Measurements from ENCODE around the gene CACNA1D.

Gene CACNA1D

DNA sequence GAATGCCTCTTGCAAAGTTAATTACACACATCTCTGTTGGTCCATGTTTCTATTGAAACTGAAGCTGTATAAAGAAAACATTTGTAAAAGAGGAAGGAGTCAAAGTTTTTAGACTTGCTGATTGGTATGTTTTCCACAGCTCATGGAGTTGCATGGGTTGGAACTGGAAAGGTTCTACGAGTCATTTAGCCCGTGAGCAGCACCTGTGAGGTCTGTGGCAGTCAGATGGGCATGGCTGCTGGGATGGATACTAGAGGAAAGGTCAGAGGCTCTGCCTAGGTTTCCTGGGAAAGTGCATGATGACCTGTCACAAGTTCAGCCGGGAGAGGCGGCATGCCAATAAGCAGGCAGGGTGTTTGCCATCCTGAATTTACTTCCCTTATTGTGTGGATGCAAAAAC is 155.4 kb downstream of the CACNA1D start:
- Histone ChIP-seq H3K23ac (ENCODE audit: low read length in 2 of 2) (no peak overlapping the region), H3K9ac (ENCODE audit: low read length) (no peak overlapping the region)

DNA sequence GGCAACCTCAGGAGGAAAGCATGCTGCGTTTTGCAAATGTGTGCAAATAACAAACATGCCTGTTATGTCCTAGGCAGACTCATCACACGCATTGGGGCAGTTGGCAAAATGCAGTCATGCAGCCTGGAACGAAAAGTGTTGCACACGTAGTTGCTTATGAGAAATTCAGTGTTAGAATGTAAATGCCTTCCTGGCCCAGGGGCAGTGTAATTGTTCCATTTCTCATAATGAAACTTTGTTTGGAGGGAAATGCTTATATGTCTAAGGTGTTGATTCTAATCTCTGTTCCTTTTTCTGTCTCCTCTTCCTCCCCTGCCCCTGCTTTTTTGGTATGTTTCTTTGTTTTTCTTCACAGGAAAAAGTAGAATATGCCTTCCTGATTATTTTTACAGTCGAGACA is 156.0 kb downstream of the CACNA1D start:
- no peak for DNase-seq
- peaks cover 10% of the 10 kb centered on the region for H3K9me3 ChIP-seq (ENCODE audit: control insufficient read depth, low read length)
- no peak overlapping the region for H3K4ac ChIP-seq (ENCODE audit: low read depth in 1 of 2, low read length in 2 of 2)
- no peak overlapping the region for H3K18ac ChIP-seq (ENCODE audit: low read depth in 1 of 2, low read length in 2 of 2)
- no peak overlapping the region for H4K8ac ChIP-seq (ENCODE audit: low read length)
- H3K23ac ChIP-seq (ENCODE audit: low read length in 2 of 2) = no peak overlapping the region
- H3K36me3 ChIP-seq (ENCODE audit: control insufficient read depth in 1 of 2, insufficient read depth in 2 of 2, low read depth in 1 of 2, low read length in 2 of 2) = no peaks in the 10 kb centered on the region
- no peak overlapping the region for H3K14ac ChIP-seq (ENCODE audit: low read length in 2 of 2)
- H3K4me2 ChIP-seq (ENCODE audit: low read length, poor library complexity, severe bottlenecking) = no peak overlapping the region
- no peak overlapping the region for H2BK12ac ChIP-seq (ENCODE audit: low read length in 2 of 2)
- H2AK5ac ChIP-seq (ENCODE audit: low read length, severe bottlenecking) = no peak overlapping the region
- H3K9ac ChIP-seq (ENCODE audit: low read length) = no peak overlapping the region
- no peak overlapping the region for H4K91ac ChIP-seq (ENCODE audit: low read length)
- no peak overlapping the region for H3K27ac ChIP-seq (ENCODE audit: low read length, poor library complexity, severe bottlenecking)
- H2BK120ac ChIP-seq (ENCODE audit: low read depth, low read length) = no peak overlapping the region
- no peak overlapping the region for H2BK15ac ChIP-seq (ENCODE audit: low read depth, poor library complexity, severe bottlenecking)
- no peaks in the 10 kb centered on the region for H3K79me1 ChIP-seq (replicated peaks; ENCODE audit: low read length, poor library complexity, severe bottlenecking)
- no peak overlapping the region for H3K4me3 ChIP-seq (ENCODE audit: insufficient read depth in 1 of 2, low read depth in 1 of 2, low read length in 2 of 2)
- peaks cover 0 to 3% of the 10 kb centered on the region in 2 experiments for H3K27me3 ChIP-seq (ENCODE audit: control insufficient read depth in 1 of 2, insufficient read depth in 1 of 2, low read length in 2 of 2)
- H2AFZ ChIP-seq (ENCODE audit: low read depth, low read length) = no peak overlapping the region
- 68% methylated on average over 5 of the region's 5 CpGs for WGBS
- no peak overlapping the region for H2BK5ac ChIP-seq (ENCODE audit: low read depth, low read length, poor library complexity, severe bottlenecking)
- H3K4me1 ChIP-seq (ENCODE audit: control insufficient read depth, insufficient read depth, low read depth, low read length) = peaks cover 2% of the 10 kb centered on the region

More for the DNA sequence above, 155.4 kb downstream of the CACNA1D start:
- H4K91ac ChIP-seq (ENCODE audit: low read length) = no peak overlapping the region
- H2BK5ac ChIP-seq (ENCODE audit: low read depth, low read length, poor library complexity, severe bottlenecking) = no peak overlapping the region
- H3K4ac ChIP-seq (ENCODE audit: low read depth in 1 of 2, low read length in 2 of 2) = no peak overlapping the region
- H3K4me3 ChIP-seq (ENCODE audit: insufficient read depth in 1 of 2, low read depth in 1 of 2, low read length in 2 of 2) = no peak overlapping the region
- H3K4me1 ChIP-seq (ENCODE audit: control insufficient read depth, insufficient read depth, low read depth, low read length) = peaks cover 2% of the 10 kb centered on the region
- H3K27ac ChIP-seq (ENCODE audit: low read length, poor library complexity, severe bottlenecking) = no peak overlapping the region
- no peak overlapping the region for H3K4me2 ChIP-seq (ENCODE audit: low read length, poor library complexity, severe bottlenecking)
- no peak overlapping the region for H3K14ac ChIP-seq (ENCODE audit: low read length in 2 of 2)
- H3K27me3 ChIP-seq (ENCODE audit: control insufficient read depth in 1 of 2, insufficient read depth in 1 of 2, low read length in 2 of 2) = peaks cover 0 to 3% of the 10 kb centered on the region in 2 experiments
- H2BK15ac ChIP-seq (ENCODE audit: low read depth, poor library complexity, severe bottlenecking) = no peak overlapping the region
- no peak overlapping the region for H2AK5ac ChIP-seq (ENCODE audit: low read length, severe bottlenecking)
- H2AFZ ChIP-seq (ENCODE audit: low read depth, low read length) = no peak overlapping the region
- no peak overlapping the region for H3K18ac ChIP-seq (ENCODE audit: low read depth in 1 of 2, low read length in 2 of 2)
- H4K8ac ChIP-seq (ENCODE audit: low read length) = no peak overlapping the region
- H3K79me1 ChIP-seq (replicated peaks; ENCODE audit: low read length, poor library complexity, severe bottlenecking) = no peaks in the 10 kb centered on the region
- WGBS = 77% methylated on average over 4 of the region's 4 CpGs
- H2BK120ac ChIP-seq (ENCODE audit: low read depth, low read length) = no peak overlapping the region
- H3K9me3 ChIP-seq (ENCODE audit: control insufficient read depth, low read length) = peaks cover 5% of the 10 kb centered on the region
- H2BK12ac ChIP-seq (ENCODE audit: low read length in 2 of 2) = no peak overlapping the region
- DNase-seq = no peak
- no peaks in the 10 kb centered on the region for H3K36me3 ChIP-seq (ENCODE audit: control insufficient read depth in 1 of 2, insufficient read depth in 2 of 2, low read depth in 1 of 2, low read length in 2 of 2)

DNA sequence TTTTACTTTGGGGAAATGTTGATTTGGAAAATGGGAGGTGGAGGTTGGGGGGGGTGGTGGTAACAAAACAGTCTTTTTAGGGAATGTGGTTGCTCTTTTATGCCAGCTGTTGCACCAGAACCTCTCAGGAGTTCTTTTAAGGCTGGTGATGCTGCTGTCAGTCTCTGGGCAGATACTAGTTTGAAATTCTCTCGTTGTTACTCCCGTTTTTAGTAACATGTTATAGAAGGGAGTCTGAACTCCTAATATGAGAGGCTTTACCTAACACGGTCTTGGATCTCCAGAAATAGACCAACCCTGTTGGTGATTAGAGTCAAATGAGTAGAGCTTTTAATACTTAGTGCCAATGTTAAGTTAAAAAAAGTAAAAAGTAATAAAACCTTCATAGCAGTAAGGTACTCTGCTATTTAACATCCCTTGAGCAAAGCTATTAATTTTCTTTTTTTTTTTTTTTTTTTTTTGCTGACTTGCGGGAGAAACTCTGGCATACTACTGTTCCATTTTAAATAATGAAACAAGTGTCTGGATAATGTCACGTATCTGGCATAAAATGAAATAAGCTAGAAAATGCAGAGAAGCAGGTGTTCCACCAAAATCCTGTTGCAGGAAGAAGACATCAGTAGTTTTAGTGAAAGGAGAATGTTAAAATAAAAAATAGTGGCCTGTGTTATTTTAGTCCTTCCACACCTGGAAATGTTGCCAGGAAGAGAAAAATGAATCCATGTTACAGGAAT is 156.7 kb downstream of the CACNA1D start:
- Histone ChIP-seq H3K4ac (ENCODE audit: low read depth in 1 of 2, low read length in 2 of 2) (no peak overlapping the region), H3K27ac (ENCODE audit: low read length, poor library complexity, severe bottlenecking) (no peak overlapping the region), H2BK5ac (ENCODE audit: low read depth, low read length, poor library complexity, severe bottlenecking) (no peak overlapping the region), H3K9me3 (ENCODE audit: control insufficient read depth, low read length) (peaks cover 10% of the 10 kb centered on the region), H4K91ac (ENCODE audit: low read length) (no peak overlapping the region), H2BK12ac (ENCODE audit: low read length in 2 of 2) (no peak overlapping the region), H2AFZ (ENCODE audit: low read depth, low read length) (no peak overlapping the region), H3K4me3 (ENCODE audit: insufficient read depth in 1 of 2, low read depth in 1 of 2, low read length in 2 of 2) (no peak overlapping the region), H2BK15ac (ENCODE audit: low read depth, poor library complexity, severe bottlenecking) (no peak overlapping the region), H2AK5ac (ENCODE audit: low read length, severe bottlenecking) (no peak overlapping the region), H3K14ac (ENCODE audit: low read length in 2 of 2) (no peak overlapping the region), H3K4me2 (ENCODE audit: low read length, poor library complexity, severe bottlenecking) (no peak overlapping the region), H3K23ac (ENCODE audit: low read length in 2 of 2) (no peak overlapping the region), H4K8ac (ENCODE audit: low read length) (no peak overlapping the region), H3K4me1 (ENCODE audit: control insufficient read depth, insufficient read depth, low read depth, low read length) (peaks cover 2% of the 10 kb centered on the region), H3K18ac (ENCODE audit: low read depth in 1 of 2, low read length in 2 of 2) (no peak overlapping the region), H3K36me3 (ENCODE audit: control insufficient read depth in 1 of 2, insufficient read depth in 2 of 2, low read depth in 1 of 2, low read length in 2 of 2) (no peaks in the 10 kb centered on the region), H3K79me1 (replicated peaks; ENCODE audit: low read length, poor library complexity, severe bottlenecking) (no peaks in the 10 kb centered on the region), H2BK120ac (ENCODE audit: low read depth, low read length) (no peak overlapping the region), H3K27me3 (ENCODE audit: control insufficient read depth in 1 of 2, insufficient read depth in 1 of 2, low read length in 2 of 2) (peaks cover 0 to 3% of the 10 kb centered on the region in 2 experiments), H3K9ac (ENCODE audit: low read length) (no peak overlapping the region)
- no peak for DNase-seq
- WGBS = 83% methylated on average over 4 of the region's 5 CpGs

DNA sequence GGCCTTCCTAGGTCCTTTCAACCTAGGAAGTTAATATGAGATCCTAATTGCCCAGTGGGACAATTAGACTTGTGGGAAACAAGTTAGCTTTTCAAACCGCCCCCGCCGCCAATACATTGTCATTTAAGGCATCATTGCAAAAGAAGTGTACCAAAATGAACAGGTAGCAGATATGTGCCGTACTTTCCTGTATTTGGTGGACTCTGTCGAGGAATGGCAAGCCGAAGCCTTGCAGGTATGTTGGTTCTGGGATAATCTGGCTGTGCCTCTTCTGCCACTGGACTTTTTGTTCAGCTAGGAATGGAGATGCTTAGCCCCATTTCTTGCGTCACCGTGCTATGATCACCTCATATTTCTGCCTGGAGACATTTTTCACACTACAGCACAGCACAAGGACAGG is 157.5 kb downstream of the CACNA1D start:
- Histone ChIP-seq H3K4ac (ENCODE audit: low read depth in 1 of 2, low read length in 2 of 2) (no peak overlapping the region), H2BK12ac (ENCODE audit: low read length in 2 of 2) (no peak overlapping the region), H3K9ac (ENCODE audit: low read length) (no peak overlapping the region), H3K79me1 (replicated peaks; ENCODE audit: low read length, poor library complexity, severe bottlenecking) (no peaks in the 10 kb centered on the region), H4K91ac (ENCODE audit: low read length) (no peak overlapping the region), H3K4me2 (ENCODE audit: low read length, poor library complexity, severe bottlenecking) (no peak overlapping the region), H3K4me1 (ENCODE audit: control insufficient read depth, insufficient read depth, low read depth, low read length) (no peaks in the 10 kb centered on the region), H2BK120ac (ENCODE audit: low read depth, low read length) (no peak overlapping the region), H4K8ac (ENCODE audit: low read length) (no peak overlapping the region), H3K27me3 (ENCODE audit: control insufficient read depth in 1 of 2, insufficient read depth in 1 of 2, low read length in 2 of 2) (peaks cover 0 to 3% of the 10 kb centered on the region in 2 experiments), H3K27ac (ENCODE audit: low read length, poor library complexity, severe bottlenecking) (no peak overlapping the region), H3K9me3 (ENCODE audit: control insufficient read depth, low read length) (peaks cover 10% of the 10 kb centered on the region), H2BK15ac (ENCODE audit: low read depth, poor library complexity, severe bottlenecking) (no peak overlapping the region), H2AFZ (ENCODE audit: low read depth, low read length) (no peak overlapping the region), H3K4me3 (ENCODE audit: insufficient read depth in 1 of 2, low read depth in 1 of 2, low read length in 2 of 2) (no peak overlapping the region), H3K23ac (ENCODE audit: low read length in 2 of 2) (no peak overlapping the region), H2BK5ac (ENCODE audit: low read depth, low read length, poor library complexity, severe bottlenecking) (no peak overlapping the region), H2AK5ac (ENCODE audit: low read length, severe bottlenecking) (no peak overlapping the region), H3K14ac (ENCODE audit: low read length in 2 of 2) (no peak overlapping the region), H3K18ac (ENCODE audit: low read depth in 1 of 2, low read length in 2 of 2) (no peak overlapping the region), H3K36me3 (ENCODE audit: control insufficient read depth in 1 of 2, insufficient read depth in 2 of 2, low read depth in 1 of 2, low read length in 2 of 2) (no peaks in the 10 kb centered on the region)
- 88% methylated on average over 8 of the region's 8 CpGs for WGBS
- no peak for DNase-seq

All from mesenchymal stem cell (in vitro differentiated cells and primary cell).